SKM-1 treated with dmso at 0.1 percent for 144 hours (cell line): ENCODE results near the gene LRRC66.
A peak's percentile ranks its signal among the peaks of the same experiment; 100 is the strongest.

ENCODE experiments used
- DNase-seq: peaks from one replicate; lab custom pipeline; 2025; ENCODE audit not compliant: unreplicated experiment; lab: John Stamatoyannopoulos, UW

LRRC66 gene

GRCh38 chr4:52015366-52015765, 4.8 kb downstream of the LRRC66 start:
- DNase-seq: no peak

- peak; percentile 68 for DNase-seq
Measured at GRCh38 chr4:52014903-52015302, 5.3 kb downstream of the LRRC66 start.

- no peak for DNase-seq
Measured at GRCh38 chr4:52012651-52013050, 7.5 kb downstream of the LRRC66 start.

GRCh38 chr4:52010986-52011385, 9.2 kb downstream of the LRRC66 start:
- no peak for DNase-seq

GRCh38 chr4:52006887-52007286, 13.3 kb downstream of the LRRC66 start:
- DNase-seq: no peak

GRCh38 chr4:52005604-52006273, 14.4 kb downstream of the LRRC66 start:
- DNase-seq: no peak

GRCh38 chr4:52004414-52004813, 15.7 kb downstream of the LRRC66 start:
- no peak for DNase-seq

- DNase-seq: no peak
Measured at GRCh38 chr4:52001616-52002015, 18.5 kb downstream of the LRRC66 start.

- DNase-seq: no peak
Measured at GRCh38 chr4:51999250-51999649, 20.9 kb downstream of the LRRC66 start.

GRCh38 chr4:51998837-51999236, 21.3 kb downstream of the LRRC66 start:
- DNase-seq: no peak

GRCh38 chr4:51997647-51998046, 22.5 kb downstream of the LRRC66 start:
- DNase-seq: no peak

GRCh38 chr4:51995647-51996220, 24.4 kb downstream of the LRRC66 start:
- DNase-seq: no peak

GRCh38 chr4:51965862-51966261, 54.3 kb downstream of the LRRC66 start:
- DNase-seq: no peak

GRCh38 chr4:51963841-51964517, 56.2 kb downstream of the LRRC66 start:
- DNase-seq: no peak

- DNase-seq: no peak
Measured at GRCh38 chr4:51960486-51960885, 59.7 kb downstream of the LRRC66 start.

GRCh38 chr4:51958199-51958968, 61.8 kb downstream of the LRRC66 start:
- no peak for DNase-seq
